H1 (cell line): Measurements from ENCODE around the gene DIPK2A. TPM values are rescaled to one million over a fixed set of nuclear protein-coding genes. Genes with fewer than 3 reads are reported as not detected.
A peak's percentile ranks its signal among the peaks of the same experiment; 100 is the strongest.

Source experiments
- ASH2L ChIP-seq: fragments of 200-600, 300-600 bp; sonication (generic); IDR thresholded peaks from one replicate; pipeline ENCODE4 v1.7.1; 2017; ENCODE audit warnings: low read length
- BACH1 ChIP-seq: IDR thresholded peaks from 2 replicates; pipeline ENCODE4 v1.6.1; 2012; ENCODE audit warnings: low read length, improper control_type of control experiment
- BCL11A ChIP-seq, 2 experiments: IDR thresholded peaks; one replicate each; pipeline ENCODE4 v1.6.1; 2011; ENCODE audit warnings: low read depth in 2 of 2, low read length in 2 of 2, mild to moderate bottlenecking in 2 of 2
- CHD1 ChIP-seq: IDR thresholded peaks from 2 replicates; pipeline ENCODE4 v1.6.1; 2012; ENCODE audit warnings: low read depth, low read length, improper control_type of control experiment
- CHD2 ChIP-seq: IDR thresholded peaks from 2 replicates; pipeline ENCODE4 v1.6.1; 2012; ENCODE audit warnings: low read length, improper control_type of control experiment
- EZH2 ChIP-seq: fragments of 200-600 bp; sonication (generic); IDR thresholded peaks from 2 replicates; pipeline ENCODE4 v1.7.1; 2012; ENCODE audit warnings: low read depth, mild to moderate bottlenecking, moderate library complexity, low read length, inconsistent platforms; ENCODE audit not compliant: severe bottlenecking
- GTF2F1 ChIP-seq: IDR thresholded peaks from 2 replicates; pipeline ENCODE4 v1.6.1; 2012; ENCODE audit warnings: low read depth, low read length, improper control_type of control experiment, borderline replicate concordance
- HDAC2 ChIP-seq, 2 experiments: fragments of 300-600 bp in 1 of 2; sonication (generic) in 1 of 2; IDR thresholded peaks; 2 replicates each; pipeline ENCODE4 v1.6.1; 2011 to 2012; ENCODE audit warnings: low read depth in 2 of 2, low read length in 2 of 2, mild to moderate bottlenecking in 2 of 2, moderate library complexity in 2 of 2, borderline replicate concordance in 1 of 2, inconsistent platforms in 1 of 2
- JUN ChIP-seq: IDR thresholded peaks from 2 replicates; pipeline ENCODE4 v1.6.1; 2011; ENCODE audit warnings: low read depth, mild to moderate bottlenecking, improper control_type of control experiment, low read length
- KDM1A ChIP-seq: fragments of 200-600, 300-600 bp; sonication (generic); IDR thresholded peaks from 2 replicates; pipeline ENCODE4 v1.7.1; 2016; ENCODE audit warnings: mild to moderate bottlenecking, low read length, borderline replicate concordance
- KDM4A ChIP-seq: IDR thresholded peaks from one replicate; pipeline ENCODE4 v1.7.1; 2012; ENCODE audit warnings: low read depth, mild to moderate bottlenecking, moderate library complexity, low read length, inconsistent platforms; ENCODE audit not compliant: severe bottlenecking
- KDM5A ChIP-seq: fragments of 200-600 bp; IDR thresholded peaks from 2 replicates; pipeline ENCODE4 v1.7.1; 2012; ENCODE audit warnings: mild to moderate bottlenecking, low read length, inconsistent platforms, mixed read lengths
- MAX ChIP-seq: IDR thresholded peaks from 2 replicates; pipeline ENCODE4 v1.6.1; 2012; ENCODE audit warnings: inconsistent platforms
- NANOG ChIP-seq: IDR thresholded peaks from 2 replicates; pipeline ENCODE4 v1.6.1; 2011; ENCODE audit warnings: low read length, low read depth, mild to moderate bottlenecking, inconsistent platforms; ENCODE audit not compliant: insufficient read depth, poor library complexity, severe bottlenecking
- PHF8 ChIP-seq: fragments of 200-600 bp; sonication (generic); conservative IDR thresholded peaks from 2 replicates; pipeline ENCODE4 v1.7.1; 2012; ENCODE audit warnings: low read depth, mild to moderate bottlenecking, inconsistent platforms, low read length, moderate library complexity
- POLR2A ChIP-seq, 2 experiments: IDR thresholded peaks; 1 replicate in 1 of 2; 2 replicates in 1 of 2; pipeline ENCODE4 v1.6.1; 2011; ENCODE audit warnings: low read depth in 2 of 2, low read length in 2 of 2, mild to moderate bottlenecking in 2 of 2; ENCODE audit errors: control extremely low read depth in 1 of 2
- POLR2AphosphoS5 ChIP-seq: IDR thresholded peaks from 2 replicates; pipeline ENCODE4 v1.6.1; 2011; ENCODE audit warnings: low read depth, low read length
- POU5F1 ChIP-seq: IDR thresholded peaks from 2 replicates; pipeline ENCODE4 v1.6.1; 2011; ENCODE audit warnings: low read depth, mild to moderate bottlenecking, low read length, moderate library complexity
- SAP30 ChIP-seq: fragments of 300-600 bp; sonication (generic); IDR thresholded peaks from 2 replicates; pipeline ENCODE4 v1.7.1; 2012; ENCODE audit warnings: low read length, moderate library complexity, mild to moderate bottlenecking, inconsistent platforms; ENCODE audit not compliant: insufficient read depth, insufficient replicate concordance
- SP2 ChIP-seq: IDR thresholded peaks from 2 replicates; pipeline ENCODE4 v1.6.1; 2012; ENCODE audit warnings: mild to moderate bottlenecking, low read length, inconsistent platforms
- TAF1 ChIP-seq: IDR thresholded peaks from 2 replicates; pipeline ENCODE4 v1.6.1; 2011; ENCODE audit warnings: mild to moderate bottlenecking, low read depth, low read length
- TAF7 ChIP-seq: optimal IDR thresholded peaks from 2 replicates; pipeline ENCODE3; 2011; ENCODE audit warnings: low read depth, mild to moderate bottlenecking, inconsistent platforms, low read length, moderate library complexity, borderline replicate concordance
- TCF12 ChIP-seq: IDR thresholded peaks from 2 replicates; pipeline ENCODE4 v1.6.1; 2011; ENCODE audit warnings: low read depth, mild to moderate bottlenecking, low read length
- ZNF274 ChIP-seq: IDR thresholded peaks from 2 replicates; pipeline ENCODE4 v1.7.0; 2012; ENCODE audit warnings: low read length, borderline replicate concordance; ENCODE audit errors: extremely low read depth
- polyA plus RNA-seq, 7 experiments: library from polyadenylated mRNA; depleted of rRNA in 3 of 7; stranded (reverse) in 5 of 7; unstranded in 2 of 7; fragments of >200 nt in 5 of 7; fragments of 200-250 nt in 2 of 7; gene quantifications; 1 replicate in 5 of 7; 2 replicates in 1 of 7; 4 replicates in 1 of 7; pipeline versions ENCODE4 v1.2.1 to v1.2.3, GENCODE V29; 2011 to 2013; ENCODE audit warnings: missing spikeins in 2 of 7, mixed read lengths in 2 of 7
- total RNA-seq: library from RNA; stranded (reverse); fragmentation: NEBNext Ultra II Directional; extraction: Animal tissue kit (Norgen Biotek cat#: 25700); gene quantifications from 2 replicates; pipeline ENCODE4 v1.2.1, GENCODE V29; 2021
- TF ChIP-seq, protein P1 (sequence below): IDR thresholded peaks from 2 replicates; pipeline ENCODE4 v1.6.1; 2011; ENCODE audit warnings: low read depth, mild to moderate bottlenecking, low read length; ENCODE audit not compliant: insufficient read depth

Gene DIPK2A
- total and polyA plus RNA-seq, 2 of the 8 experiments (the other 6 are each of a cell fraction or from before 2014, with no cell fraction given) = 18.4 to 28.7 TPM

DNA sequence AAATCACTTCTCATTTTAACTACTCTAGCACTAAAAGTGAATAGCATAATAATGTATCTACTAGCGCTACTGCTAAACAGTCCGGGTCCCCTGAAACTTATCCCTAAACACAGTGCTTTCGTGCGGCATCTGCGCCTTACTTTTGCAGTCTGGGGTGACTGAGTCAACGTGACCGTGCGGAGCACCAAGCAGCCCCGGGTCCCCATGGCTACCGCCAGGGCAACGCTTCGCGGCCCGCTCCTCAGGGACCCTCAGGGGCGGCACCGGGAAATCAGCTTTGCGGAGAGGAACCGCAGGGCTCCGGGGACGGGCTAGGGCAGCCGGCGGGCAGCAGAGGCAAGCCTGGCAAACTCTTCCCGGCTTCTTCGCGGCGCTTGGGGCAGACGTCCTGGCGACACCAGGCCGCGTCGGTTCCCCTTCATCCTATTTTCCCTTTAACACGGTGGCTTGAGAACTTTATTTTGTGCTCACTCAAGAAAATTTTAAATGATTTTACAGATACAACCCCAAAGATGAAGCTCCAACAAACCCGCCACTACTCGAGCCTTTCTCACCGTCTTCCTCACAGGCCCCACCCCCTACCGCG lies 757 bp upstream of the DIPK2A start (continued):
- TF ChIP-seq PHF8 (no peak; the same call in 1 of the 2 replicates), KDM4A (peak; percentile 32), SP2 (no peak), POLR2AphosphoS5 (peak; percentile 58), SAP30 (no peak), MAX (no peak), GTF2F1 (no peak), KDM5A (no peak), CHD2 (no peak), TAF7 (no peak), ASH2L (peak; percentile 1), TCF12 (no peak), CHD1 (no peak), BACH1 (no peak), JUN (no peak), KDM1A (no peak), NANOG (no peak), TAF1 (peak; percentile 50; the same call in 1 of the 2 replicates), BCL11A (IDR thresholded peaks at IDR 0.05; ENCODE audit: low read depth in 2 of 2, low read length in 2 of 2) (no peak), EZH2 (peak; percentile 13), HDAC2 (IDR thresholded peaks at IDR 0.05; ENCODE audit: borderline replicate concordance in 1 of 2, low read depth in 2 of 2, low read length in 2 of 2) (no peak), POLR2A (IDR thresholded peaks at IDR 0.05; ENCODE audit: control extremely low read depth in 1 of 2, low read depth in 2 of 2, low read length in 2 of 2) (peak in 1 of 2 experiments; percentile 28; a peak in 1 of 3 replicates), ZNF274 (no peak), POU5F1 (no peak)
- TF ChIP-seq, protein P1, sequence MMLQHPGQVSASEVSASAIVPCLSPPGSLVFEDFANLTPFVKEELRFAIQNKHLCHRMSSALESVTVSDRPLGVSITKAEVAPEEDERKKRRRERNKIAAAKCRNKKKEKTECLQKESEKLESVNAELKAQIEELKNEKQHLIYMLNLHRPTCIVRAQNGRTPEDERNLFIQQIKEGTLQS = no peak
